Measurements from ENCODE around the gene CTNNA3. TPM values are rescaled to one million over a fixed set of nuclear protein-coding genes. Genes with fewer than 3 reads are reported as not detected.

The CTNNA3 gene
- total RNA-seq, 1 experiment from 2014 or later: 0.85 TPM

DNA sequence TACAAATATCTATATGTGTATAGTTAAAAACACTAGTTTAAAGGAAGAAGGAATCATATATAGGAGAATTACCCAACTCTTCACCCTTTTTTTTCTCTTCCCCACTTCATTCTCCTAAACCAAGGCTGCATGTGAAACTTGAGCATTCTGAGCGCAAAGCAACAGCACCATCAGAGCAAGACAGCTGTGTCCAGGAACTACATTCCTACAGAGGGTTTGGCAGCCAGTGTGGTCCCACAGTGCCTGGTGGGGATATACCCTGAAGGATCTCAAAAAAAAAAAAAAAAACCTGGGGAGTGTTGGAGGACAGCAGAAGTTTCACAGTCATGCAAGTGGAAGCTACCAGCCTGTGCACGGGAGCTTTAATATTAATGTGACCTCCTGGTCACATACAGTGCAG is 310.4 kb downstream of the CTNNA3 start:
- H3K27me3 ChIP-seq (ENCODE audit: control insufficient read depth, insufficient read depth, low read length): peaks cover 12% of the 10 kb centered on the region; the same call in 1 of the 2 replicates
- no peak overlapping the region for H3K27ac ChIP-seq (ENCODE audit: low read length)
- ChIA-PET POLR2A (no interaction called here), CTCF (no interaction called here)
- no peaks in the 10 kb centered on the region for H3K4me1 ChIP-seq (ENCODE audit: control insufficient read depth, insufficient read depth, low read length)
- in situ Hi-C loops (cut with HindIII; ENCODE audit: low pct_unique_long_range_greater_than_20kb, low sequenced_read_pairs) (no loop called here), intact Hi-C loops (cut with micrococcal nuclease; ENCODE audit: unreplicated experiment) (no loop called here)
- BruUV-seq (replicated peaks): no TSS peak
- H3K4me3 ChIP-seq (ENCODE audit: low read depth in 2 of 2, low read length in 2 of 2): no peak overlapping the region
- no peaks in the 10 kb centered on the region for H3K9me3 ChIP-seq (ENCODE audit: control insufficient read depth, insufficient read depth, low read depth, low read length)
- DNase-seq (ENCODE audit: low read depth, low spot score): no peak
- no peaks in the 10 kb centered on the region for H3K36me3 ChIP-seq (ENCODE audit: control insufficient read depth, insufficient read depth, low read length)
- no peak for TF ChIP-seq SIN3A (IDR thresholded peaks at IDR 0.05; ENCODE audit: borderline replicate concordance, insufficient read depth, low read depth, low read length)
- TF ChIP-seq, protein P1, sequence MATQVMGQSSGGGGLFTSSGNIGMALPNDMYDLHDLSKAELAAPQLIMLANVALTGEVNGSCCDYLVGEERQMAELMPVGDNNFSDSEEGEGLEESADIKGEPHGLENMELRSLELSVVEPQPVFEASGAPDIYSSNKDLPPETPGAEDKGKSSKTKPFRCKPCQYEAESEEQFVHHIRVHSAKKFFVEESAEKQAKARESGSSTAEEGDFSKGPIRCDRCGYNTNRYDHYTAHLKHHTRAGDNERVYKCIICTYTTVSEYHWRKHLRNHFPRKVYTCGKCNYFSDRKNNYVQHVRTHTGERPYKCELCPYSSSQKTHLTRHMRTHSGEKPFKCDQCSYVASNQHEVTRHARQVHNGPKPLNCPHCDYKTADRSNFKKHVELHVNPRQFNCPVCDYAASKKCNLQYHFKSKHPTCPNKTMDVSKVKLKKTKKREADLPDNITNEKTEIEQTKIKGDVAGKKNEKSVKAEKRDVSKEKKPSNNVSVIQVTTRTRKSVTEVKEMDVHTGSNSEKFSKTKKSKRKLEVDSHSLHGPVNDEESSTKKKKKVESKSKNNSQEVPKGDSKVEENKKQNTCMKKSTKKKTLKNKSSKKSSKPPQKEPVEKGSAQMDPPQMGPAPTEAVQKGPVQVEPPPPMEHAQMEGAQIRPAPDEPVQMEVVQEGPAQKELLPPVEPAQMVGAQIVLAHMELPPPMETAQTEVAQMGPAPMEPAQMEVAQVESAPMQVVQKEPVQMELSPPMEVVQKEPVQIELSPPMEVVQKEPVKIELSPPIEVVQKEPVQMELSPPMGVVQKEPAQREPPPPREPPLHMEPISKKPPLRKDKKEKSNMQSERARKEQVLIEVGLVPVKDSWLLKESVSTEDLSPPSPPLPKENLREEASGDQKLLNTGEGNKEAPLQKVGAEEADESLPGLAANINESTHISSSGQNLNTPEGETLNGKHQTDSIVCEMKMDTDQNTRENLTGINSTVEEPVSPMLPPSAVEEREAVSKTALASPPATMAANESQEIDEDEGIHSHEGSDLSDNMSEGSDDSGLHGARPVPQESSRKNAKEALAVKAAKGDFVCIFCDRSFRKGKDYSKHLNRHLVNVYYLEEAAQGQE (IDR thresholded peaks at IDR 0.05; ENCODE audit: insufficient read depth in 1 of 2, low read depth in 2 of 2, low read length in 1 of 2): no peak
- TF ChIP-seq TCF7L2 (IDR thresholded peaks at IDR 0.05; ENCODE audit: low read depth, low read length): no peak
- TF ChIP-seq CTCF (IDR thresholded peaks at IDR 0.05): no peak
- TF ChIP-seq POLR2AphosphoS5 (IDR thresholded peaks at IDR 0.05; ENCODE audit: low read depth, low read length): no peak
- no peak for ATAC-seq

- TF ChIP-seq TCF7L2 (IDR thresholded peaks at IDR 0.05; ENCODE audit: low read depth, low read length) (no peak), POLR2AphosphoS5 (IDR thresholded peaks at IDR 0.05; ENCODE audit: low read depth, low read length) (no peak), SIN3A (IDR thresholded peaks at IDR 0.05; ENCODE audit: borderline replicate concordance, insufficient read depth, low read depth, low read length) (no peak), CTCF (IDR thresholded peaks at IDR 0.05) (no peak)
- TF ChIP-seq, protein P1 (IDR thresholded peaks at IDR 0.05; ENCODE audit: insufficient read depth in 1 of 2, low read depth in 2 of 2, low read length in 1 of 2): no peak
- Histone ChIP-seq H3K4me1 (ENCODE audit: control insufficient read depth, insufficient read depth, low read length) (no peaks in the 10 kb centered on the region), H3K27me3 (ENCODE audit: control insufficient read depth, insufficient read depth, low read length) (peaks cover 12% of the 10 kb centered on the region; the same call in 1 of the 2 replicates), H3K4me3 (ENCODE audit: low read depth in 2 of 2, low read length in 2 of 2) (no peak overlapping the region), H3K27ac (ENCODE audit: low read length) (no peak overlapping the region), H3K9me3 (ENCODE audit: control insufficient read depth, insufficient read depth, low read depth, low read length) (no peaks in the 10 kb centered on the region), H3K36me3 (ENCODE audit: control insufficient read depth, insufficient read depth, low read length) (no peaks in the 10 kb centered on the region)
- ATAC-seq: no peak
- CTCF ChIA-PET: no interaction called here
- in situ Hi-C loops (cut with HindIII; ENCODE audit: low pct_unique_long_range_greater_than_20kb, low sequenced_read_pairs): no loop called here
- intact Hi-C loops (cut with micrococcal nuclease; ENCODE audit: unreplicated experiment): no loop called here
- DNase-seq (ENCODE audit: low read depth, low spot score): no peak
- POLR2A ChIA-PET: no interaction called here
- no TSS peak for BruUV-seq (replicated peaks)
Observed at GRCh38 chr10:67385089-67385488, 310.9 kb downstream of the CTNNA3 start.
